ENCODE results near the gene MTF1. TPM values are rescaled to one million over a fixed set of nuclear protein-coding genes. Genes with fewer than 3 reads are reported as not detected.

The MTF1 gene
- polyA plus RNA-seq, 3 donors, result 7.8 to 9.4 (median 8.9) TPM

- no peak for DNase-seq (ENCODE audit: extremely low read depth in 1 of 11, low read depth in 9 of 11, low spot score in 4 of 11)
Measured at GRCh38 chr1:37845049-37845646, 14.2 kb downstream of the MTF1 start.

DNA sequence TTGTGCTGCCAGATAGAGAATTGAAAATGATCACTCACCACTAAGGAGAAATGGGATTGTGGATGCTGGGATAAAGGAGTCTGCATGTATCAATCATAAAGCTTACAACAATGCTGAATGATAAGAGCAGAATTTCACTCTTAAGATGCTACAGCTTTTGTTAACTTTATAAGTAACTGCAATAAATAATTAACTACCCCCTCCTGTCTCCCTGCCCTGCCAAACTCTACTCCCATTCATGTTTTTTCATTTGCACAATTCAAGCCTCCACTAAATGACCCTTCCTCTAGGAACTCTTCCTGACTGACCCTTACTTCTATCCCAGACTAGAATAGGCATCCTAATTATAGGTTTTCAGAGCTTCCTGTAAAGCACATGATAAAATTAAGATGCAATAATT is 14.9 kb downstream of the MTF1 start:
- DNase-seq (ENCODE audit: extremely low read depth in 1 of 11, low read depth in 9 of 11, low spot score in 4 of 11), result no peak

DNA sequence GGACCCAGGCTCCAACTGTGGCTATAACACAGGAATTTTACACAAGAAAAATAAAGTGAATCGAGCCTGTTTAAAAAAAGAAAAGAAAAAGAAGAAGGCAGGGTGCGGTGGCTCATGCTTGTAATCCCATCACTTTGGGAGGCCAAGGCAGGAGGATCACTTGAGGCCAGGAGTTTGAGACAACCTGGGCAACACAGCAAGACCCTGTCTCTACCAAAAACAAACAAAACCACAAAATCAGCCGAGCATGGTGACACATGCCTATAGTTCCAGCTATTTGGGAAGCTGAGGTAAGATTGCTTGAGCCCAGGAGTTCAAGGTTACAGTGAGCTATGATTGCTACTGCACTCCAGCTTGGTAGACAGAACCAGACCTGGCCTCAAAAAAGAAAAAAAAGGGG is 17.7 kb downstream of the MTF1 start:
- no peak for DNase-seq (ENCODE audit: extremely low read depth in 1 of 11, low read depth in 9 of 11, low spot score in 4 of 11)

GRCh38 chr1:37840711-37841110 is 18.7 kb downstream of the MTF1 start:
- no peak for DNase-seq (ENCODE audit: extremely low read depth in 1 of 11, low read depth in 9 of 11, low spot score in 4 of 11)

DNA sequence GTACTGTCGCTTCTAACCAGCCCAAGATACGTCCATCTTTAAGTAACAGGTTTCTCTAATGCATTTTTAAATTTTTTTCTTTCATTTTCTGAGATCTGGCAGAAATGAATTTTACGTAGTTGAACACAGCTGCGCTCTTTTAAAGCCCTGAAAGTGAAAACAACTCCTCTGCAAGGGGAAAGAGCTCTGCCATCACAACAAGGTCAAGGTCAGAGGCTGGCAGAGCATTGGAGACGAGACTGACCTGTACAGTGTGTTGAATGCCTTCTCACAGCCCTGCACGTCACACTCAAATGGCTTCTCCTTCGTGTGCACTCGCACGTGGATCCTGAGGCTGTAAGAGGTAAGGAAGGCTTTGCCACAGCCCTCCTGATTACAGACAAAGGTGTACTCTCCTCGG is 19.7 kb downstream of the MTF1 start:
- DNase-seq (ENCODE audit: extremely low read depth in 1 of 11, low read depth in 9 of 11, low spot score in 4 of 11), result no peak

DNA sequence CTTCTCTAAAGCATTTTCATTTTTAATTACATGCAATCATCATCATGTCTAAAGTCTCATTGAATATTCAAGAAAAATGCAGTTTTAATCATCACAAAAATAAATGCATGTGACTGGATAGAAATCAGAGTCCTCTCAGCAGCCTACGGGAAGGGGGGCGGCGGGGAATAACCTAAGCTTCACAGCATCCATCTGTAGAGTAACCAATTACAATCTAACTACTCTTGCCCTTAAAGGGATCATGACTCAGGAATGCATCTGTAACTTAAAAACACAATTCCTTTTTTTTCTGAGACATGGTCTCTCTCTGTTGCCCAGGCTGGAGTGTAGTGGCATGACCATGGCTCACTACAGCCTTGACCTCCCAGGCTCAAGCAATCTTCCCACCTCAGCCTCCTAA is 22.6 kb downstream of the MTF1 start:
- DNase-seq (ENCODE audit: extremely low read depth in 1 of 11, low read depth in 9 of 11, low spot score in 4 of 11), result no peak

- DNase-seq (ENCODE audit: extremely low read depth in 1 of 11, low read depth in 9 of 11, low spot score in 4 of 11), result no peak
Measured at GRCh38 chr1:37831809-37832208, 27.6 kb downstream of the MTF1 start.

DNA sequence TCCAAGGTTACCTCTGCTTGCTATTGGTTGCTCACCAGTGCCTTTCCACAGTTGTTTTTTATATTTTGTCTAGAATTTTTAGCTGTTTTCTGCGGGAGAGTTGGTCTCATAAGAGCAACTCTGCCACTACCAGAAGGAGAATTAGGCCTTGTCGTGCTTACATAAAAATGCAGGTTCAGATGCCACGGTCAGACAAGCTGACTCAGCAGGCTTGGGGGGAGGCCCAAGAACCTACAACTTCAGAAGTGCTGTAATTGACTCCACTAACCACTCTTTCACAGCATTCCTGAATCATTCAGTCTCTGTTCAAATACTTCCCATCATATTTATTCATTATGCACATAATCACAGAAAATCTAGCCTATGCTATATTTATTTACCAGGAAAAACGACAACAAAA is 28.3 kb downstream of the MTF1 start:
- no peak for DNase-seq (ENCODE audit: extremely low read depth in 1 of 11, low read depth in 9 of 11, low spot score in 4 of 11)

GRCh38 chr1:37828410-37829074 is 30.9 kb downstream of the MTF1 start:
- no peak for DNase-seq (ENCODE audit: extremely low read depth in 1 of 11, low read depth in 9 of 11, low spot score in 4 of 11)

DNA sequence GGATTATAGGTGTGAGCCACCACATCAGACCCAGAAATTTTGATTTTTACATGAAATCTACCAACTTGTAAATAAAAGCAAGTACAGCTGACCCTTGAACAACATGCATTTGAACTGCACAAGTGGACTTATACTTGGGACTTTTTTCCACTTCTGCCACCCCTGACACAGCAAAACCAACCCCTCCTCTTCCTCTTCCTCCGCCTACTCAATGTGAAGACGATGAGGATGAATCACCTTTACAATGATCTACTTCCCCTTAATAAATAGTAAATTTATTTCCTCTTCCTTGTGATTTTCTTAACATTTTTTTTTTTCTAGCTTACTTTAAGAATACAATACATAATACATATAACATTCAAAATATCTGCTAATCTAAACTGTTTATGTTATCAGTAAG is 33.9 kb downstream of the MTF1 start:
- no peak for DNase-seq (ENCODE audit: extremely low read depth in 1 of 11, low read depth in 9 of 11, low spot score in 4 of 11)

GRCh38 chr1:37824001-37824400 is 35.4 kb downstream of the MTF1 start:
- no peak for DNase-seq (ENCODE audit: extremely low read depth in 1 of 11, low read depth in 9 of 11, low spot score in 4 of 11)

DNA sequence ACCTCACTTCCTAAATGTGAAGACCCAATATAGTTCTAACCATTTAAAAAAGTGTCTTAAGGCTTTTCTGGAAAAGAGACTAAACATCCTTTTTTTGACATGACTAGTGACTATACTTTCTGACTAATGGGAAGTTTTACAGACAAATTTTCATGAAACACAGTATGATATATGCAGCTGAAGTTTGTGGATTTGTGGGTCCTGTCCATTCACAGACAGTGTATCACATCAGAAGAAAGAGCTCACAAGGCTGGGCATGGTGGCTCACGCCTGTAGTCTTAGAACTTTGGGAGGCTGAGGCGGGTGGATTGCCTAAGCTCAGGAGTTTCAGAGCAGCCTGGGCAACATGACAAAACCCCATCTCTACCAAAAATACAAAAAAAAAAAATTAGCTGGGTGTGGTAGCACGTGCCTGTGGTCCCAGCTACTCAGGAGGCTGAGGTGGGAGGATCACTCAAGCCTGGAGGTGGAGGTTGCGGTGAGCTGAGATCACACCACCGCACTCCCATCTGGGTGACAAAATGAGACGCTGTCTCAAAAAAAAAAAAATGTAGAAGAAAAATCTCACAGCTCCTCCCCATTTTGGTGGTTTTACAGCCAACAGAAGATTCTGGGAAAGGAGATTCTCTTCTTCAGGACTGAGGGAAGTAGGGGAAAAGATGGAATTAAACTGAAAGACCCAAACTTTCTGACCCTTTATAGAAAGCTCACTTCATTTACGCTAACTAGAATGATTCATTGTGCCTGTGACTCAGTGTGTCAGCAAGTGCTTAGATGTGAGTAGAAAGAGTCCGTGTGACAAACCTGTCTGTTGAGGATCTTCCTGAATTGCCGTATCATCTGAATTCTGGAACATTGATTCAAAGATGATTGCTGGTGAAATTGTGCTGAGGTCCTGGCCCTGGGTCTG is 36.2 kb downstream of the MTF1 start:
- DNase-seq (ENCODE audit: extremely low read depth in 1 of 11, low read depth in 9 of 11, low spot score in 4 of 11), result no peak

DNA sequence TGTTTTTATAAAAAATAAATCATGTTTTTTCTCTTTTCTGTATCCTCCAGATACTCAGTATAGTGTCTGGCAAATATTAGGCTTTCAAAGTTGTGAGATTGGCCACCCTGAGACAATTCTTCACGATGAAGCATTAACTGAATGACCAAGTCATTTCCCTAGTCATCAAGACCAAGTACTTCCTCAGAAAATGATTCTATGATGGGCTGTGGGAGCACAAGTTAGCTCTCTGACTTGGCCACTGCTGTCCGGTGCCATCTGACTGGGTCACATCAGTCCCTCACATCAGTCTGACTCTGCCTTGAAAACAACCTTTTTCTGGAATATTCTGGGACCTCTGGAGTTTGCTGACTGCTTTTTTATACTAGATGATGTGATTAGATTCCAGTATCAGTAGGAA is 37.9 kb downstream of the MTF1 start:
- DNase-seq (ENCODE audit: extremely low read depth in 1 of 11, low read depth in 9 of 11, low spot score in 4 of 11), result no peak

DNA sequence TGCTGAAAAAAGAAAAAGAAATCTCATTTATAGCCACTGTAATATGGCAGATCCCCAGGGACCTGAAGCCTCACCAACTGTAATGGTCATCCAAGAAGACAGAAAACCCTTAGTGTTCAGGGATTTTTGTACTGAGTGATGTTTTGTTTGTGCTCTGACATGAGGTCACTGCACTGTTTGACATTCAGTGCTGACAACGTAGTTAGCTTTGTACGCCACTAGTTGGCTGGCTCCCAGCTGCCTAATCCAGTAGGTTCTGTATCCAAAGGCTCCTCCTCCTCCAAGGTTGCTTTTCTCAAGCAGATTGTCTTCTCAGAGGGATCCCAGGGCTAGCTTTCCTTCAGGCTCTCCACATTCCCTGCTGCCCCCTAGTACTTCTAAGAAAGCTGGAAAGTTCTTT is 41.9 kb downstream of the MTF1 start:
- DNase-seq (ENCODE audit: extremely low read depth in 1 of 11, low read depth in 9 of 11, low spot score in 4 of 11), result no peak

DNA sequence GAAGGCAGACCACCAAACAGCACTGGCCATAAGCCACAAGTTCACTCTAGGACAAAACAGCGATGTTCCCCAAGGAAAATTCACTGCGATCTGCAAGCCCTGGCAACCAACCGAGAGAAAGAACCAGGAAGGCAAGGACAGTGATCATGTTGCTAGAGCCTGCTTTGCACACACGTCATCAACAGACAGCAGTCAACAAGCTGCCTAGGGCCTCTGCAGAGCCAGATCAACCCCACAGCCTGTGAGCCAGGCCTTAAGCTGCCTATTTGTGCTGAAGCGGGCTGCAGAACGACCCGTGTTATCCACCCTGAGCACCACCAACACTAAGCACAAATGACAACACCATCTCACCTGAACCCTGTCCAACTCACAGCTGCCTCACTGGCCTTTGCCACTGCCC is 45.1 kb downstream of the MTF1 start:
- DNase-seq (ENCODE audit: extremely low read depth in 1 of 11, low read depth in 9 of 11, low spot score in 4 of 11), result no peak

GRCh38 chr1:37813529-37814145 is 45.8 kb downstream of the MTF1 start:
- no peak for DNase-seq (ENCODE audit: extremely low read depth in 1 of 11, low read depth in 9 of 11, low spot score in 4 of 11)

- peak in 5 of 11 donors; percentile 15 to 65 (median 50) for DNase-seq (ENCODE audit: extremely low read depth in 1 of 11, low read depth in 9 of 11, low spot score in 4 of 11)
Measured at GRCh38 chr1:37811027-37811655, 48.3 kb downstream of the MTF1 start.

DNA sequence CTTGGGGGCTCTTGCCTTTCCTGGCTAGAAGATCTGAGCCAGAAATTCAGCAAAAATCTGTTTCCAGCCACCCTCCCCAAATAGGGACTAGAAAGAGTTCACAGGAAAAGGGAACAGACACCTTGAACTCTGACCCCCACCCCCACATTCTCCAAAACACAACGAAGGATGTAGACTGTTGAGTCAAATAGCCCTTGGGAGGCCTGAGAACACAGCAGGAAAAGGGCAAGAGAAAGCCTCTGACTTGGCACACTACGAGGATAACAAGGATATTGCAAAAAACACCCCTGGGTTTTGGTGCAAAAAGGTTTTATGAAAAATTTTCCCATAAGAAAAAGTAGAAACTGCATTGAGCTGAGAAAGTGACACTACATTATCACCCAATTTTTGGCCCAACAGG is 49.5 kb downstream of the MTF1 start:
- no peak for DNase-seq (ENCODE audit: extremely low read depth in 1 of 11, low read depth in 9 of 11, low spot score in 4 of 11)

All from renal cortex interstitium (tissue), 11 donors.